ENCODE measurements around the gene GAS6.

Gene GAS6

GRCh38 chr13:113770937-113771336, 92.9 kb downstream of the GAS6 start:
- Histone ChIP-seq H3K27me3 (ENCODE audit: low read depth) (no peaks in the 10 kb centered on the region), H3K9me3 (no peaks in the 10 kb centered on the region), H3K4me3 (no peak overlapping the region), H3K4me1 (no peaks in the 10 kb centered on the region), H3K36me3 (replicated peaks) (no peaks in the 10 kb centered on the region)
- in situ Hi-C loops (cut with MboI; ENCODE audit: low sequenced_read_pairs): no loop called here
- DNase-seq (ENCODE audit: low spot score in 2 of 2): no peak

All from HAP-1 (cell line).